ENCODE data around the gene AARS2.

GRCh38 chr6:44286285-44286565 is 26.9 kb downstream of the AARS2 start:
- TF ChIP-seq POLR2A (IDR thresholded peaks at IDR 0.05; ENCODE audit: low read depth, low read length) (no peak), ZNF274 (IDR thresholded peaks at IDR 0.05; ENCODE audit: insufficient read depth, insufficient read length) (no peak), ZNF24 (IDR thresholded peaks at IDR 0.05) (no peak), RFX5 (IDR thresholded peaks at IDR 0.05; ENCODE audit: low read depth, low read length) (no peak), EZH2 (IDR thresholded peaks at IDR 0.05; ENCODE audit: borderline replicate concordance, control insufficient read depth, low read depth, low read length) (no peak), JUNB (IDR thresholded peaks at IDR 0.05) (no peak), CREB1 (IDR thresholded peaks at IDR 0.05; ENCODE audit: low read depth) (no peak), PML (IDR thresholded peaks at IDR 0.05; ENCODE audit: low read length) (no peak), BRCA1 (IDR thresholded peaks at IDR 0.05; ENCODE audit: low read depth, low read length) (no peak)
- TF ChIP-seq, protein P1, sequence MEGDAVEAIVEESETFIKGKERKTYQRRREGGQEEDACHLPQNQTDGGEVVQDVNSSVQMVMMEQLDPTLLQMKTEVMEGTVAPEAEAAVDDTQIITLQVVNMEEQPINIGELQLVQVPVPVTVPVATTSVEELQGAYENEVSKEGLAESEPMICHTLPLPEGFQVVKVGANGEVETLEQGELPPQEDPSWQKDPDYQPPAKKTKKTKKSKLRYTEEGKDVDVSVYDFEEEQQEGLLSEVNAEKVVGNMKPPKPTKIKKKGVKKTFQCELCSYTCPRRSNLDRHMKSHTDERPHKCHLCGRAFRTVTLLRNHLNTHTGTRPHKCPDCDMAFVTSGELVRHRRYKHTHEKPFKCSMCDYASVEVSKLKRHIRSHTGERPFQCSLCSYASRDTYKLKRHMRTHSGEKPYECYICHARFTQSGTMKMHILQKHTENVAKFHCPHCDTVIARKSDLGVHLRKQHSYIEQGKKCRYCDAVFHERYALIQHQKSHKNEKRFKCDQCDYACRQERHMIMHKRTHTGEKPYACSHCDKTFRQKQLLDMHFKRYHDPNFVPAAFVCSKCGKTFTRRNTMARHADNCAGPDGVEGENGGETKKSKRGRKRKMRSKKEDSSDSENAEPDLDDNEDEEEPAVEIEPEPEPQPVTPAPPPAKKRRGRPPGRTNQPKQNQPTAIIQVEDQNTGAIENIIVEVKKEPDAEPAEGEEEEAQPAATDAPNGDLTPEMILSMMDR (IDR thresholded peaks at IDR 0.05 in 2 of 3, conservative IDR thresholded peaks at IDR 0.05 in 1 of 3; ENCODE audit: control insufficient read depth in 2 of 3, extremely low read depth in 1 of 3, insufficient read depth in 1 of 3, low read depth in 3 of 3, low read length in 3 of 3), result no peak
